ENCODE measurements around the gene SLC35F6.

SLC35F6 gene, protein sequence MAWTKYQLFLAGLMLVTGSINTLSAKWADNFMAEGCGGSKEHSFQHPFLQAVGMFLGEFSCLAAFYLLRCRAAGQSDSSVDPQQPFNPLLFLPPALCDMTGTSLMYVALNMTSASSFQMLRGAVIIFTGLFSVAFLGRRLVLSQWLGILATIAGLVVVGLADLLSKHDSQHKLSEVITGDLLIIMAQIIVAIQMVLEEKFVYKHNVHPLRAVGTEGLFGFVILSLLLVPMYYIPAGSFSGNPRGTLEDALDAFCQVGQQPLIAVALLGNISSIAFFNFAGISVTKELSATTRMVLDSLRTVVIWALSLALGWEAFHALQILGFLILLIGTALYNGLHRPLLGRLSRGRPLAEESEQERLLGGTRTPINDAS

DNA sequence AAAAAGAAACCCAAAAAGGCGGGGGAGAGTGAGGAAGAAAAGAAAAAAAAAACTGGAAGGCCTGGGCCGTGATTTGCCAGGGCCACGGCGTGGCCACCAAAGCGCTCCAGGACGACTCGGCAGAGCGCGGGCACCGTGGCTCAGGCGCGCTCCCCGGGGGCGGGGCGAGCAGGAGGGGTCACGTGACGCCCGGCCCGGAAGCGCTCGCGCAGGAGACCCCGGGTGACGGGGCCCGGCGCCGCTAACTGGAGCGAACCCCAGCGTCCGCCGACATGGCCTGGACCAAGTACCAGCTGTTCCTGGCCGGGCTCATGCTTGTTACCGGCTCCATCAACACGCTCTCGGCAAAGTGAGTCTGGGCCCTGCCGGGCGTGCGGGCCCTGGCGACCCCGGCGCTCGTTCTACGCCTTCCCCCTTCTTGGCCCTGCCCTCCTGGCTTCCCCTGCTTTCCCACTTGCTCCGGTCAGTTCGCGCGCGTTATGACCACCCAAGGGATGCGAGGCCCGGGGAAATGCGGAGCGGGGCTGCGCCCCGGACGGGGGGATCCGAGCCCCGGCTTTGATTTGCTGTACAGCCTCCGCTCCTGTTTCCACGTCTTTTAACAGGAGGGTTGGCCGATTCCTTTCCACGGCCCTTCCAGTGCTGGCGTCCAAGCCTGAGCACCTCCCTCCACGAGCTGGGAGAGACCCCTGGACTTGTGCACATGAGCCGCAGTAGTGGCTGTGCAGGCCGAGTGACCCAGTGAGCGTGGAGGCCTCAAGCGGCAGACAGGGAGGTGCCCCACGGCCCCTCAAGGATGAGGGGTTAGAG is at the start of gene SLC35F6:
SLC35F6 (plus strand) TSS at position 207 of the 810 bp plus-strand sequence; CDS start at position 273, 66 bp downstream.
- peak; percentile 25 for DNase-seq (ENCODE audit: low read depth)

DNA sequence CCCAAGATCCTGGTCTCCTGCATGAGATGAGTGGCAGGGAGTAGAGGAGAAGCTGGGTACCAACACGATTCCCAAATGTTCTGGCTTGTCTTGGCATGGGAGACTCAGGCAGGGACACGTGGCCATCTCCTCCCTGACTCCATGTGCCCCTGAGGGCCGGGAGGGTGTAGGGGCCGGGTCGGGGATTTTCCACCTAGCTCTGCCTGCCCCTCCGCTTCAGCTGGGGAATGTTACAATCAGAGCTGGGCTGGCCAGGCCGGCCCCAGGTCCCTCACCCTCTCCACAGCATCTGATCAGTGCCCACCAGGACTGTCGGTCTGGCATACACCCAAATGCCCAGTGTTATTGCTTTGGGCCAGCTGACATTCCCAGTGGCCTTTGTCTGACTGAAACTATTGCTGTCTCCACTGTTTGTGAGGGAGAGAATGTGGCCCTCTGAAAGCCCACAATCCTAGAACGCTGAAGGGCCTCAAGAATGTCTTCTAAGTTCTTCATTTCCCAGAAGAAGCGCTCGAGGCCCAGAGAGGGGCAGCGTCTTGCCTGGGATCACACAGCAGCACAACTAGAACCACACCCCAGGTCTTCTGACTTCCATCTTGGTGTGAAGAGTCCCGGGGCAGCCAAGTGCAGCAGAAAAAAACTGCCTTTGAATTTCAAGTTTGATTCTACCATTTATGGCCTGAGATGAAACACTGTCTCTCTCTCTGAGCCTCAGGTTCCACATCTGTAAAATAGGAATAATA is 48.4 kb upstream of the SLC35F6 start:
- DNase-seq (ENCODE audit: low read depth), result no peak

DNA sequence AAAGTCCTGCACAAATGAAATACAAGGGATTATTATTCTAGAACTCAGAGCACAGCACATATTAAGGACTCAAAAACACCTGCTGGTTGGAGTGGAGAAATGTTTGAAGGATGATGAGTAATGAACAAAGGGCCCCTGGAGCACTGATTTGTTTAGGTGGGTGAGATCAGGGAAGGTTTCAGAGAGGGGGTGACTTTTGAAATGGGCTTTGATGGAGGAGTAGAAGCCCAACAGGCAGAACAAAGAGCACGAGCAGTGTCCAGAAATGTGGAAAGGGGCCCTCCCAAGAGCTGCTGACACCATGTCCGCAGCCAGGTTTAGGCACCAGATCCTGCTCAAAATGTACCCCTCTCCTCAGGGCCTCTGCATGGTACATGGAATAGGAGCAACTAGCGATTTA is 47.7 kb upstream of the SLC35F6 start:
- DNase-seq (ENCODE audit: low read depth), result no peak

DNA sequence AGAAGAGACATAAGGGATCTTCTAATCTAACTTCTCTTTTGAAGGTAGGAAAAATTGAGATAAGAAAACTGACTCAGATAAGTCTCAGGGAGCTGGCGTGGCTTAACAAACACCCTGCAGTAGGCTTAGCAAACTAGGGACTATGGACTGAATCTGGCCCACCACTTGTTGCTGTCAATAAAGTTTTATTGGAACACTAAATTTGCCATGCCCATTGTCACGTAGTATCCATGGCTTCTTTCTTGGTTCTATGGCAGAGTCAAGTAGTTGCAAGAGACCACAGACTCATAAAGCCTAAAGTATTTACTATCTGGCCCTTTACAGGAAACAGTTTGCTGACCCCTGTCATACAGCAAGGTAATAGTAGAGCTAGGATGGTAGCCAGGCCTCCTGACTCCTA is 47.3 kb upstream of the SLC35F6 start:
- DNase-seq (ENCODE audit: low read depth), result no peak

DNA sequence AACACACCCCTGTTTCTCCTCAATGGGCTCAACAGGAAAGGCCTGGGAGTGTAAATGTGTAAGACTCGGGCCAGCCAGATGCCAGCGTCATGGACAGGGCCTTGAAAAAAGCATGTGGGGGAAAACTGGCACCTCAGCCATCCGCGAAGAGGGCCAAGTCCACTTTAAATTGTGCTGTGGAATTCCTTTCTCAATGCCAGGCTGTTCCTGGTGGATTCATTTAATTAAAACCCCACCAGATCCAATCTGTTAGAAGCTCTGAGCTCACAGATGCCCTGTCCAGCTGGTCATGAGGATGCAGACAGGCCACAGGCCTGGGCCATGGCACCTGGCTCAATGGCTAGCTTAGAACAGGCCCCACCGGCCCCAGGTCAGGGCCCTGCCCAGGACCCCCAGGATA is 46.7 kb upstream of the SLC35F6 start:
- no peak for DNase-seq (ENCODE audit: low read depth)

DNA sequence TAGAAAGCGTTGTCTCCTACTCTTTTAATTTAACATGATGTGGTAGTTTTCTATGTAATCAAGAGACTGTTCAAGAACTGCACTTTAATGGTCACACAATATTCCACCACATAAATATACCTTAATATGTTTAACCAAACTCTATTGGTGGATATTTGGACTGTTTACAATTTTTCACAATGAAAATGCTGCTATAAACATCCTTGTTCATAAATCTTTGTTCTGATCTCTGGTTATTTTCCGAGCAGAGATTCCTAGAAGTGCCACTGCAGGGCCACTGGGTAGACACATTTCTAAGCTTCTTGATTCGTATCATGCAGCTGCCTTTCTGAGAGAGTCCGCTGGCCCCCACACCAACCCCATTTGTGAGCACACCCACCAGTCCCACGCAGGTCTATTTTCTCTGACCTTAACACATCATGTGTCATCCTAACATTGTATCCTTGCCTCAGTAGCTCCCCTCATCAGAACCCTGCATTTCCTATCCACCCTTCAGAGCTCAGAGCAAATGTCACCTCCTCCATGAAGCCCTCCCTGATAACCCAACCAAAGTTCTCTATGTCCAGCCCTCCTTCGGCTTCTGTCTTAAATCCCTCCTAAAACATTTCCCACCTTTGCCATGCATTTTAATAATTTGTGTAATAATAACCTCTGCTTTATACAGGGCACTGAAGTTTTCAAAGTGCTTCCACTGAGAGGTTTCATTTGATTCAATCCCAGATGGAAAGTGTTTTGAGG is 45.0 kb upstream of the SLC35F6 start:
- DNase-seq (ENCODE audit: low read depth), result no peak

DNA sequence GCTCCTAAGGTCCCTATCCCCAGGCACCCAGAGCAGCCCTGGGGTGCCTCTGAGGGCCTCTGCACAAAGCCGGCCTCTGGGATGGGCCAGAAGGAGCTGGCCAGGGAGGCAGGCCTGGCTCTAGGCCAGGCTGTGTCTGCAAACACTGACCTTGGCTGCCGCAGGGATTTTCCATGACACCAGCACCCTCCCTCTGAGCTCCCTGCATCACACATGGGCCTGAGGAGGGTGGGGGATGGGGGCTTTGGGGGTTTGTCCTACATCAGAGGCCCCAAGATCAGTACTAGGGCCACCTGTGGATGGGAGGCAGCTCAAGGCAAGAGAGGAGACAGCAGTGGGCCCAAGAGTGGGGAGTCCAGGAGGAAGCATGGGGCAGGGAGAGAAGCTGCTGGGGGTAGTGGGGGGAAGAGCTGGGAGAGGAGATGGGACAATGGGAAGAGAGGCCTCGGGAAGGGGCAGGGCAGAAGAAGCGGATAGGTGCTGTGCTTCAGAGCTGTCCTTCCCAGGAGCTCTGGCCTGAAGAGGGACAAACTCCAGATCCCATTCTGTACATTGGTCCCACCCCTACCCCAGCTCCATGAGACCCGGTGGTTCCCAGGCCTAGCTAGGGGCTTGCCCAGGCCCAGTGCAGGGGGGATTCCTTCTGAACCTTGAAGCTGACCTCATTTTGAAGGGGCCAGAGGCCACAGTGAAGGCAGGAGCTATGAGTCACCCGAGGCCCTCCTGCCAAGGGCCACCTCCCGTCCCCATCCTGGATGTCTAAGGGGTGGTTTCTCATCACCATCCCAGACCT is 43.6 kb upstream of the SLC35F6 start:
- DNase-seq (ENCODE audit: low read depth), result peak; percentile 23

DNA sequence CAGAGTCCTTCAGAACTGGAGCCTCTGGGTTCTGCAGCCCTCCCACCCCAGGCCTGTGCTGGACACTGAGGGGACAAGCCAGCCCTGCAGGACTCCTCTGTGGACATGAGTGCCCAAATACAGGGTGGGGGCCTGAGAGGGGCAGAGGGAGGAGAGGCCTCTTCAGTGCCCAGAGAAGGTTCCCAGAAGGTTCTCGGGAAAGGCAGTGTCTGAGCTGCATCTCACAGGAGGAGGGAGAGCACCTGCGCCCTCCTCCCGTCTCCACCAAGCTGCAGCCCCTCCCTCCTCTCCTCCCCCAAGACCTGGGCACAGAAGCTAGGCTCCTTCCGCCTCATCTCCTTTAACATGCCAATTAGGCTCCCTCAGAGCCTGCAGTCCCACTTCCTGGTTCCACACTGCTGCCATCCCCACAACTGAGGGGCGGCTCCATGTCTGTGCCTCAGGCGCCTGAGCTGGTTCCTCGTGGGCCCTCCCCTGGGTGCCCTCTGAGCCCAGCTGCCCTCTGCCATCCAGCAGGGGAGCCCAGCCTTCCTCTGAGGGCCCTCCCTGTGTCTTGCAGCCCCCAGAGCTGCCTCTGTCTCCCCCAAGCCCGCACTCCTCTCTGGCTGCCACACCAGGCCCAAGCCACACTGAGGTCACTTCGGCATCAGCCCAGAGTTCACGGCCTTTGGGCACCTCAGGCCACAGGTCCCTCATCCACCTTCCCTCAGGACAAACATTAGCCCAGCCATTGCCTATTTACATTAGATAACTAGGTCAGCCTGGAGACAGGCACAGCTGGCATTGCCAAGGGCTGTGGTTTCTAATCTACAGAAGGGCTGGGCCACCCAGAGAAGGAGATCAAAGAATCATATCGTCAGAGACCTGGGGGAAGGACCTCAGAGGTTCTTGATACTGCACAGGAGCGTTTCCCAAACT is 42.7 kb upstream of the SLC35F6 start:
- no peak for DNase-seq (ENCODE audit: low read depth)

DNA sequence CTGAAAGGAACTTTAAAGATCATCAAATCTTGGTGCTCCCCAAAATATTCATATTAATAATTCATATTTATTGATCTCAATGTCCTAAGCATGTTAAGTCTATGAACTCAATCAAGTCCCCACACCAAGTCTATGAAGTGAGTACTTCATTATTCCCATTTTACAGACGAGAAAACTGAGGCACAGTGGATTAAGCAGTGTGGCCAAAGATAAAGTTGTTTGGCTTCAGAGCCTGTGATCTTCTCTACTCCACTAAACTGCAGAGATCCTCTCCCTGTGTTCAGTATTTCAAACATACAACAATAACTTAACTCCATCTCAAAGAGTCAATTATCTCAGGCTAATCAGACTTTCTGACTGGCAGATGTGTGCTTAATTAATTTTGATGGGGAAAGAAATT is 41.8 kb upstream of the SLC35F6 start:
- DNase-seq (ENCODE audit: low read depth), result no peak

DNA sequence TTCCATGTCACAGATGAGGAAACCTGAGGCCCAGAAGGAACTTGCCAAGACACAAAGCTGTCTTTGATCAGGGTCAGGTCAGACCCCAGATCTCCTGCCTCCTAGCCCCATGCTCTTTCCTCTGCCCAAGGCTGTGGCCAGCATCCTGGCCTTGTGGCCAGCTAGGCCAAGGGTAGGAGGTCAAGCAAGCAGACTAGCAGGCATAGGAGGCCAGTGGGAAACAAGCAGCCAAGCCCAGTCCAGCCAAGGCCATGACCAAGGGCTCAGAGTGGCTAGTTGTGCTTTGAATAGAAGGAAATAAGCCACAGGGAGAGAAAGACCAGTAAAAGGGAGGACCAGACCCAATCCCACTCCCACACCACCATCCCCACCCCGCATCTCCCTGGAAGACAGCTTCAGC is 41.2 kb upstream of the SLC35F6 start:
- no peak for DNase-seq (ENCODE audit: low read depth)

DNA sequence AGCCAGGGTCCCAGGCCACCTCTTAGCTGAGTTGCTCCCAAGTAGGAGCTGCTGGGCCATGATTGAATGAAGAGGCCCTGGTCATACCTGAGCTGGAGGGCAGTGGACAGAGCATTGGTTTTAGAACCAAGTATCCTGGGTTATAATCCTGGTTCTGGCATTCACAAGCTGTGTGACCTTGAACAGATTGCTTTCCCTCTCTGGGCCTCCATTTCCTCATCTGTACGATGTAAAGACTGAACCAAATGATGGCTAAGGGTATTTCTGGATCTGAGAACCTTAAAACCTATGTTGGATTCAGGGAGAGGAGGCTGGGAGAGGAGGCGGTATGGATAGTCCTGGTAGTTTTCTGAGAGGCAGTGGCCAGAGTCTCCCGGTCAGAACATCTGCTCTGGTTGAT is 40.6 kb upstream of the SLC35F6 start:
- DNase-seq (ENCODE audit: low read depth), result no peak

DNA sequence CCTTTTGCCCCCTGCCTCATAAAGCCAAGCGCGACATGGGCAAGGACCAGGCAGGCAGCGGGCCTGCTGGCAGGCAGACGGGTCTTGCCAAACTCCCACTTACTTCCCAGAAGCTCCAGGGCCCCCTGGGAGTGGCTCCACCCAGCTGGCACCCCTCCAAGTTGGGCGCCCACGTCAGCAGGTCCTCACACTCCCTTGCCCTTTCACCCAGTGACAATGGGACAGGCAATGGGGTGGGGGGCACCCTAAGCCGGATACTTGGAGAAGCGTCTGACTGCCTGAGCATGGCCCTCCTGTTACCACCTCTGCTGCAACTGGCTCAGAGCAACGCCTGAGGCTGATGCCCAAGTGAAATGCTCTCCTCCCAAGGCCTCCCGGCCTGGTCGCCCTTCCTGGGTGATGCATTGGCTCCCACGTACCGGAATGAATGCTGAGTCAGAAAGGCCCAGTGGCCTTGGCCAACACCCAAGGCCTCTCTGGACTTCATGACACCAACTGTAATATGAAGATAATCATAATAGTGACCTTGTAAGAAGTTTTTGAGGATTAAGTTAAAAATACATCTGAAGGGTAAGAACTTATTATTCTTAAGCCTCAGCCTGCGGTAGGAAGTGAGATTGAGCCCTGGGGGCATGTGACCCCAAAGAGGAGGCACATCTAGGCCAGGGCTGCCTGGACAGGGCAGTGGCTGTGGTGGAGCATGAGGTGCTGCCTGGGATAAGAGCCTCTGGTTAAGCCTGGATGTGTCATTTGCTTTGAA is 39.9 kb upstream of the SLC35F6 start:
- peak; percentile 50 for DNase-seq (ENCODE audit: low read depth)

DNA sequence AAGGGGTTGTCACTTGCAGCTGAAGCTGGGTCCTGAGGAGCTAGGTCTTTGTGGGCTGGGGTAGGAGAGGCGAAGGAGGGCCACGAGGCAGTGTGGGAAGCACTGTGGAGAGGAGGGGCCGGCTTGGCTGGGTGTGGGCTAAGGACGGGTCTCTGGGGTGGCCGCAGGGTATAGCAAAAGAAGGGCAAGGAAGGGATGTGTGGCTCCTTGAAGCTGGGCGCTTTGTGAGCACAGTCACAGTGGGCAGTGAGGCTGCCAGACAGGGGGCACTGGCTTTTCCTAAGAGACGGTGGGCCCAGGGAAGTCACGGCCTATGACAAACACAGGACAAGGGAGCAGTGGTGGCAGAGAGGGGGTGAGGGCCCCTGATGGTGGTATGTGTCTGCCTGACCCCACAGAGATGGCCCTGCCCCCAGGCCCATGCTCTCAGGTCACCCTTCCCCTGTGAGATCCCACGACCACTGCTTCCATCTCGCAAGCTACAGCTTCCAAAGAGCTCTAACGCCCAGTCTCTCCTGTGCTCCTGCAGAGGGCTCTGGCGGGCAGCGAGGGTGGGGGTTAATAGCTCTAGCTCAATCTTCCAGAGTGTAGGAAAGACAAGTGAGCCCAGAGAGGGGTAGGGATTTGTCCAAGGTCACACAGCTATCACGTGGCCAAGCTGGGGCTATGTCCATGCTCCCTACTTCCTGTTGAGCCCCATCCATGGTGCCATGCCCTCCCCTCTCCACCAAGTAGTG is 39.1 kb upstream of the SLC35F6 start:
- no peak for DNase-seq (ENCODE audit: low read depth)

DNA sequence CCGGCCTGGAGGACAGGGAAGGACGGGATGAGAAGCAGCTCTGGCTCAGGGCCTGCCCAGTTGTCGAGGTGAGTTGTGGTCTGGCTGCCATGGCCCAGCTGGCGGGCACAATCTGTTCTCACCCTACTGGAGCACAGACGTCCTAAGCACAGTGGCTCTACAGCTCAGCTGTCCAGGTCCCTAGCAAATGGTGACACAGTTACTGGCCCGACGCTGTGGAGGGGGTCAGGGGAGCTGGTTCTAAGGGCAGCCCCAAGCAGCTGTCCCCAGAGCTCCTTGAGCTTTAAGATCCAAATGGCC is 38.6 kb upstream of the SLC35F6 start:
- DNase-seq (ENCODE audit: low read depth), result no peak

DNA sequence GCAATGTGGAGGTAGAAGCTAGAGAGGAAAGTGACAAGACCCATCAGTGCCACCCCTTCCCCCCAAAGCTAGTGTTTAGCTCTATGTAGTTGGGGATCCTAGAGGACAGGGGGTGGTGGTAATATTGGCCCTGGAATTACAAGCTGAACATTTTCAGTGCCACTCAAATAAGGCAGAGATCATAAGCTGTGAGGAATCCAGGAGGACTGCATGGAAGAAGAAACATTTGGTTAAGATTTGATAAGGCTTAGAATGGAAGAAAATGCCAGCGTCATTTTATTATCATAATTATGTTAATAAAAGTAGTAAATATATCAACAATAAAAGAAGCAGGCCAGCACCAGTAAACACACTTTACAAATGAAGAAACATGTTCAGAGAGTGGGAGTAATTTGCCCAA is 37.9 kb upstream of the SLC35F6 start:
- DNase-seq (ENCODE audit: low read depth), result no peak

DNA sequence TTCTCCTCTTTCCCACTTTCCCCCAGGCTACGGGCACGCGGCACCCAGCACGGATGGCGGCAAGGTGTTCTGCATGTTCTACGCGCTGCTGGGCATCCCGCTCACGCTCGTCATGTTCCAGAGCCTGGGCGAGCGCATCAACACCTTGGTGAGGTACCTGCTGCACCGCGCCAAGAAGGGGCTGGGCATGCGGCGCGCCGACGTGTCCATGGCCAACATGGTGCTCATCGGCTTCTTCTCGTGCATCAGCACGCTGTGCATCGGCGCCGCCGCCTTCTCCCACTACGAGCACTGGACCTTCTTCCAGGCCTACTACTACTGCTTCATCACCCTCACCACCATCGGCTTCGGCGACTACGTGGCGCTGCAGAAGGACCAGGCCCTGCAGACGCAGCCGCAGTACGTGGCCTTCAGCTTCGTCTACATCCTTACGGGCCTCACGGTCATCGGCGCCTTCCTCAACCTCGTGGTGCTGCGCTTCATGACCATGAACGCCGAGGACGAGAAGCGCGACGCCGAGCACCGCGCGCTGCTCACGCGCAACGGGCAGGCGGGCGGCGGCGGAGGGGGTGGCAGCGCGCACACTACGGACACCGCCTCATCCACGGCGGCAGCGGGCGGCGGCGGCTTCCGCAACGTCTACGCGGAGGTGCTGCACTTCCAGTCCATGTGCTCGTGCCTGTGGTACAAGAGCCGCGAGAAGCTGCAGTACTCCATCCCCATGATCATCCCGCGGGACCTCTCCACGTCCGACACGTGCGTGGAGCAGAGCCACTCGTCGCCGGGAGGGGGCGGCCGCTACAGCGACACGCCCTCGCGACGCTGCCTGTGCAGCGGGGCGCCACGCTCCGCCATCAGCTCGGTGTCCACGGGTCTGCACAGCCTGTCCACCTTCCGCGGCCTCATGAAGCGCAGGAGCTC is 36.2 kb upstream of the SLC35F6 start:
- DNase-seq (ENCODE audit: low read depth), result no peak

DNA sequence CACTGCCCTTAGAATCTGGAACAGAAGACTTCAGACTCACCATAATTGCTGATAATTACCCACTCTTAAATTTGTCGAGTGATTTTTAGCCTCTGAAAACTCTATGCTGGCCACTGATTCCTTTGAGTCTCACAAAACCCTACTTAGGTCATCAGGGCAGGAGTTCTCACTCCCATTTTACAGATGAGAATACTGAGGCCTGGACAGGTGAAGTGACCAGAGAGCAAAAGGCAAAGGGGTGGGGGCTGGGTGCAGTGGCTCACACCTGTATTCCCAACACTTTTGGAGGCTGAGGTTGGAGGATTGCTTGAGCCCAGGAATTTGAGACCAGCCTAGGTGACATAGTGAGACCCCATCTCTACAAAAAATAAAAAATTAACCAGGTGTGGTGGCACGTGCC is 34.8 kb upstream of the SLC35F6 start:
- no peak for DNase-seq (ENCODE audit: low read depth)

Data from GM04503 (cell line).